ENCODE data around the gene PTPRD.

Gene PTPRD

GRCh38 chr9:9924376-9924775 is 688.4 kb downstream of the PTPRD start:
- Histone ChIP-seq H3K9ac (no peak overlapping the region), H4K20me1 (ENCODE audit: insufficient read depth) (no peaks in the 10 kb centered on the region), H3K4me2 (no peak overlapping the region), H3K4me1 (ENCODE audit: low read depth, poor library complexity, severe bottlenecking) (no peaks in the 10 kb centered on the region), H3K4me3 (IDR thresholded peaks at IDR 0.05; ENCODE audit: insufficient read depth, low read depth, low read length) (no peak overlapping the region), H3K27ac (no peak overlapping the region), H3K36me3 (ENCODE audit: insufficient read depth) (no peaks in the 10 kb centered on the region), H3K27me3 (ENCODE audit: insufficient read depth, low read depth) (no peaks in the 10 kb centered on the region), H3K79me2 (ENCODE audit: insufficient read depth, low read depth) (no peaks in the 10 kb centered on the region), H2AFZ (ENCODE audit: low read depth) (no peak overlapping the region)
- TF ChIP-seq CTCF (conservative IDR thresholded peaks at IDR 0.05; ENCODE audit: low read depth, low read length): no peak

GRCh38 chr9:9921805-9922204 is 691.0 kb downstream of the PTPRD start:
- H3K79me2 ChIP-seq (ENCODE audit: insufficient read depth, low read depth): no peaks in the 10 kb centered on the region
- no peak overlapping the region for H3K27ac ChIP-seq
- no peak overlapping the region for H3K4me3 ChIP-seq (IDR thresholded peaks at IDR 0.05; ENCODE audit: insufficient read depth, low read depth, low read length)
- no peak overlapping the region for H3K9ac ChIP-seq
- H3K4me1 ChIP-seq (ENCODE audit: low read depth, poor library complexity, severe bottlenecking): no peaks in the 10 kb centered on the region
- no peak overlapping the region for H3K4me2 ChIP-seq
- no peak overlapping the region for H2AFZ ChIP-seq (ENCODE audit: low read depth)
- no peaks in the 10 kb centered on the region for H3K27me3 ChIP-seq (ENCODE audit: insufficient read depth, low read depth)
- TF ChIP-seq CTCF (conservative IDR thresholded peaks at IDR 0.05; ENCODE audit: low read depth, low read length): no peak
- H4K20me1 ChIP-seq (ENCODE audit: insufficient read depth): no peaks in the 10 kb centered on the region
- H3K36me3 ChIP-seq (ENCODE audit: insufficient read depth): no peaks in the 10 kb centered on the region

GRCh38 chr9:9920425-9921060 is 692.3 kb downstream of the PTPRD start:
- no peaks in the 10 kb centered on the region for H3K36me3 ChIP-seq (ENCODE audit: insufficient read depth)
- no peaks in the 10 kb centered on the region for H4K20me1 ChIP-seq (ENCODE audit: insufficient read depth)
- no peaks in the 10 kb centered on the region for H3K4me1 ChIP-seq (ENCODE audit: low read depth, poor library complexity, severe bottlenecking)
- TF ChIP-seq CTCF (conservative IDR thresholded peaks at IDR 0.05; ENCODE audit: low read depth, low read length): no peak
- H3K4me2 ChIP-seq: no peak overlapping the region
- no peak overlapping the region for H2AFZ ChIP-seq (ENCODE audit: low read depth)
- H3K27me3 ChIP-seq (ENCODE audit: insufficient read depth, low read depth): no peaks in the 10 kb centered on the region
- no peak overlapping the region for H3K27ac ChIP-seq
- H3K4me3 ChIP-seq (IDR thresholded peaks at IDR 0.05; ENCODE audit: insufficient read depth, low read depth, low read length): no peak overlapping the region
- H3K79me2 ChIP-seq (ENCODE audit: insufficient read depth, low read depth): no peaks in the 10 kb centered on the region
- H3K9ac ChIP-seq: no peak overlapping the region

GRCh38 chr9:9919174-9919775 is 693.5 kb downstream of the PTPRD start:
- no peak for TF ChIP-seq CTCF (conservative IDR thresholded peaks at IDR 0.05; ENCODE audit: low read depth, low read length)
- Histone ChIP-seq H3K27me3 (ENCODE audit: insufficient read depth, low read depth) (no peaks in the 10 kb centered on the region), H3K79me2 (ENCODE audit: insufficient read depth, low read depth) (no peaks in the 10 kb centered on the region), H3K4me1 (ENCODE audit: low read depth, poor library complexity, severe bottlenecking) (no peaks in the 10 kb centered on the region), H3K4me3 (IDR thresholded peaks at IDR 0.05; ENCODE audit: insufficient read depth, low read depth, low read length) (no peak overlapping the region), H3K36me3 (ENCODE audit: insufficient read depth) (no peaks in the 10 kb centered on the region), H3K4me2 (no peak overlapping the region), H3K27ac (no peak overlapping the region), H4K20me1 (ENCODE audit: insufficient read depth) (no peaks in the 10 kb centered on the region), H2AFZ (ENCODE audit: low read depth) (no peak overlapping the region), H3K9ac (no peak overlapping the region)

Data from KMS-11 (cell line).